ENCODE results near the gene EMX2.

The EMX2 gene

GRCh38 chr10:117545141-117546019 lies 2.8 kb downstream of the EMX2 start:
- no peak for DNase-seq

GRCh38 chr10:117546020-117546580 lies 3.6 kb downstream of the EMX2 start:
- DNase-seq, result no peak

GRCh38 chr10:117546581-117547015 lies 4.1 kb downstream of the EMX2 start:
- no peak for DNase-seq

- DNase-seq, result no peak
These were observed 4.6 kb downstream of the EMX2 start for GRCh38 chr10:117547016-117547715.

GRCh38 chr10:117547716-117548668 lies 5.4 kb downstream of the EMX2 start:
- DNase-seq, result no peak

- no peak for DNase-seq
These were observed 6.6 kb downstream of the EMX2 start for GRCh38 chr10:117549100-117549585.

GRCh38 chr10:117550076-117550475 lies 7.5 kb downstream of the EMX2 start:
- no peak for DNase-seq

- no peak for DNase-seq
These were observed 8.2 kb downstream of the EMX2 start for GRCh38 chr10:117550599-117551329.

- no peak for DNase-seq
These were observed 9.0 kb downstream of the EMX2 start for GRCh38 chr10:117551330-117552155.

- DNase-seq, result no peak
These were observed 9.6 kb downstream of the EMX2 start for GRCh38 chr10:117552156-117552631.

GRCh38 chr10:117552701-117553141 lies 10.2 kb downstream of the EMX2 start:
- DNase-seq, result no peak

GRCh38 chr10:117553142-117553814 lies 10.7 kb downstream of the EMX2 start:
- DNase-seq, result no peak

- no peak for DNase-seq
These were observed 11.2 kb downstream of the EMX2 start for GRCh38 chr10:117553815-117554172.

GRCh38 chr10:117554241-117554814 lies 11.8 kb downstream of the EMX2 start:
- no peak for DNase-seq

- no peak for DNase-seq
These were observed 12.5 kb downstream of the EMX2 start for GRCh38 chr10:117555017-117555416.

GRCh38 chr10:117555863-117556262 lies 13.3 kb downstream of the EMX2 start:
- no peak for DNase-seq

- no peak for DNase-seq
These were observed 13.8 kb downstream of the EMX2 start for GRCh38 chr10:117556356-117556755.

- no peak for DNase-seq
These were observed 17.2 kb downstream of the EMX2 start for GRCh38 chr10:117559712-117560111.

- DNase-seq, result no peak
These were observed 18.4 kb downstream of the EMX2 start for GRCh38 chr10:117560942-117561341.

- DNase-seq, result no peak
These were observed 19.7 kb downstream of the EMX2 start for GRCh38 chr10:117562220-117562619.

Data from CD4-positive, alpha-beta T cell treated with Interferon alpha-2 for 1 hour (primary cell).